ENCODE data around the gene IL12RB2.

DNA sequence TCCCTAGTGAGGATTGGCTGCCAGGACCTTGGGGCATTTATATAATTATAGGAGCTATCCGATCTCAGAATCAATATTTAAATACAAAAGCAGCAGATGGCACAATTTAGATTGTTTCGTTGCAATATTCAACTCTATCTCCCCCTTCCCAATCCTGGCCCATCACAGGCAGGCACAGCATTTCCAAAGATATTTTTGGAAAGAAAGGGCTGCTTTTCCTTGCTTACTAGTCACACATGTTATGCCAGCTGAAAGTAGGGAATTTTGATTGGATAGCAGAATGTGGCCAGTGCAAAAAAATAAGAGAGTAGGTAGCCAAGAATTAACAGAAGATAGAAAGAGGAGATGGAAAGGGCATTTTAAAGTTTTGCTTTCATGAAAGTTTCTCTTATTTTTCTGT is 37.9 kb downstream of the IL12RB2 start:
- no peak for TF ChIP-seq CTCF (conservative IDR thresholded peaks at IDR 0.05; ENCODE audit: low read depth in 2 of 2)
- no peak for TF ChIP-seq EZH2 (IDR thresholded peaks at IDR 0.05; ENCODE audit: low read depth, unreplicated experiment)
- TF ChIP-seq POLR2AphosphoS5 (IDR thresholded peaks at IDR 0.05; ENCODE audit: low read depth), result no peak
- TF ChIP-seq EZH2phosphoT487 (IDR thresholded peaks at IDR 0.05; ENCODE audit: unreplicated experiment), result no peak
- TF ChIP-seq CREB1 (CRISPR knock-in tag; IDR thresholded peaks at IDR 0.05; ENCODE audit: low read depth), result no peak
- TF ChIP-seq, protein P1, sequence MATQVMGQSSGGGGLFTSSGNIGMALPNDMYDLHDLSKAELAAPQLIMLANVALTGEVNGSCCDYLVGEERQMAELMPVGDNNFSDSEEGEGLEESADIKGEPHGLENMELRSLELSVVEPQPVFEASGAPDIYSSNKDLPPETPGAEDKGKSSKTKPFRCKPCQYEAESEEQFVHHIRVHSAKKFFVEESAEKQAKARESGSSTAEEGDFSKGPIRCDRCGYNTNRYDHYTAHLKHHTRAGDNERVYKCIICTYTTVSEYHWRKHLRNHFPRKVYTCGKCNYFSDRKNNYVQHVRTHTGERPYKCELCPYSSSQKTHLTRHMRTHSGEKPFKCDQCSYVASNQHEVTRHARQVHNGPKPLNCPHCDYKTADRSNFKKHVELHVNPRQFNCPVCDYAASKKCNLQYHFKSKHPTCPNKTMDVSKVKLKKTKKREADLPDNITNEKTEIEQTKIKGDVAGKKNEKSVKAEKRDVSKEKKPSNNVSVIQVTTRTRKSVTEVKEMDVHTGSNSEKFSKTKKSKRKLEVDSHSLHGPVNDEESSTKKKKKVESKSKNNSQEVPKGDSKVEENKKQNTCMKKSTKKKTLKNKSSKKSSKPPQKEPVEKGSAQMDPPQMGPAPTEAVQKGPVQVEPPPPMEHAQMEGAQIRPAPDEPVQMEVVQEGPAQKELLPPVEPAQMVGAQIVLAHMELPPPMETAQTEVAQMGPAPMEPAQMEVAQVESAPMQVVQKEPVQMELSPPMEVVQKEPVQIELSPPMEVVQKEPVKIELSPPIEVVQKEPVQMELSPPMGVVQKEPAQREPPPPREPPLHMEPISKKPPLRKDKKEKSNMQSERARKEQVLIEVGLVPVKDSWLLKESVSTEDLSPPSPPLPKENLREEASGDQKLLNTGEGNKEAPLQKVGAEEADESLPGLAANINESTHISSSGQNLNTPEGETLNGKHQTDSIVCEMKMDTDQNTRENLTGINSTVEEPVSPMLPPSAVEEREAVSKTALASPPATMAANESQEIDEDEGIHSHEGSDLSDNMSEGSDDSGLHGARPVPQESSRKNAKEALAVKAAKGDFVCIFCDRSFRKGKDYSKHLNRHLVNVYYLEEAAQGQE (IDR thresholded peaks at IDR 0.05; ENCODE audit: unreplicated experiment), result no peak
- TF ChIP-seq JUNB (IDR thresholded peaks at IDR 0.05; ENCODE audit: unreplicated experiment), result no peak
- TF ChIP-seq, protein P2, sequence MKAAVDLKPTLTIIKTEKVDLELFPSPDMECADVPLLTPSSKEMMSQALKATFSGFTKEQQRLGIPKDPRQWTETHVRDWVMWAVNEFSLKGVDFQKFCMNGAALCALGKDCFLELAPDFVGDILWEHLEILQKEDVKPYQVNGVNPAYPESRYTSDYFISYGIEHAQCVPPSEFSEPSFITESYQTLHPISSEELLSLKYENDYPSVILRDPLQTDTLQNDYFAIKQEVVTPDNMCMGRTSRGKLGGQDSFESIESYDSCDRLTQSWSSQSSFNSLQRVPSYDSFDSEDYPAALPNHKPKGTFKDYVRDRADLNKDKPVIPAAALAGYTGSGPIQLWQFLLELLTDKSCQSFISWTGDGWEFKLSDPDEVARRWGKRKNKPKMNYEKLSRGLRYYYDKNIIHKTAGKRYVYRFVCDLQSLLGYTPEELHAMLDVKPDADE (IDR thresholded peaks at IDR 0.05), result no peak
- no peak for TF ChIP-seq STAT1 (IDR thresholded peaks at IDR 0.05; ENCODE audit: unreplicated experiment)
- no peak for TF ChIP-seq ZNF331 (CRISPR knock-in tag; IDR thresholded peaks at IDR 0.05; ENCODE audit: low read depth)
- TF ChIP-seq, protein P3, sequence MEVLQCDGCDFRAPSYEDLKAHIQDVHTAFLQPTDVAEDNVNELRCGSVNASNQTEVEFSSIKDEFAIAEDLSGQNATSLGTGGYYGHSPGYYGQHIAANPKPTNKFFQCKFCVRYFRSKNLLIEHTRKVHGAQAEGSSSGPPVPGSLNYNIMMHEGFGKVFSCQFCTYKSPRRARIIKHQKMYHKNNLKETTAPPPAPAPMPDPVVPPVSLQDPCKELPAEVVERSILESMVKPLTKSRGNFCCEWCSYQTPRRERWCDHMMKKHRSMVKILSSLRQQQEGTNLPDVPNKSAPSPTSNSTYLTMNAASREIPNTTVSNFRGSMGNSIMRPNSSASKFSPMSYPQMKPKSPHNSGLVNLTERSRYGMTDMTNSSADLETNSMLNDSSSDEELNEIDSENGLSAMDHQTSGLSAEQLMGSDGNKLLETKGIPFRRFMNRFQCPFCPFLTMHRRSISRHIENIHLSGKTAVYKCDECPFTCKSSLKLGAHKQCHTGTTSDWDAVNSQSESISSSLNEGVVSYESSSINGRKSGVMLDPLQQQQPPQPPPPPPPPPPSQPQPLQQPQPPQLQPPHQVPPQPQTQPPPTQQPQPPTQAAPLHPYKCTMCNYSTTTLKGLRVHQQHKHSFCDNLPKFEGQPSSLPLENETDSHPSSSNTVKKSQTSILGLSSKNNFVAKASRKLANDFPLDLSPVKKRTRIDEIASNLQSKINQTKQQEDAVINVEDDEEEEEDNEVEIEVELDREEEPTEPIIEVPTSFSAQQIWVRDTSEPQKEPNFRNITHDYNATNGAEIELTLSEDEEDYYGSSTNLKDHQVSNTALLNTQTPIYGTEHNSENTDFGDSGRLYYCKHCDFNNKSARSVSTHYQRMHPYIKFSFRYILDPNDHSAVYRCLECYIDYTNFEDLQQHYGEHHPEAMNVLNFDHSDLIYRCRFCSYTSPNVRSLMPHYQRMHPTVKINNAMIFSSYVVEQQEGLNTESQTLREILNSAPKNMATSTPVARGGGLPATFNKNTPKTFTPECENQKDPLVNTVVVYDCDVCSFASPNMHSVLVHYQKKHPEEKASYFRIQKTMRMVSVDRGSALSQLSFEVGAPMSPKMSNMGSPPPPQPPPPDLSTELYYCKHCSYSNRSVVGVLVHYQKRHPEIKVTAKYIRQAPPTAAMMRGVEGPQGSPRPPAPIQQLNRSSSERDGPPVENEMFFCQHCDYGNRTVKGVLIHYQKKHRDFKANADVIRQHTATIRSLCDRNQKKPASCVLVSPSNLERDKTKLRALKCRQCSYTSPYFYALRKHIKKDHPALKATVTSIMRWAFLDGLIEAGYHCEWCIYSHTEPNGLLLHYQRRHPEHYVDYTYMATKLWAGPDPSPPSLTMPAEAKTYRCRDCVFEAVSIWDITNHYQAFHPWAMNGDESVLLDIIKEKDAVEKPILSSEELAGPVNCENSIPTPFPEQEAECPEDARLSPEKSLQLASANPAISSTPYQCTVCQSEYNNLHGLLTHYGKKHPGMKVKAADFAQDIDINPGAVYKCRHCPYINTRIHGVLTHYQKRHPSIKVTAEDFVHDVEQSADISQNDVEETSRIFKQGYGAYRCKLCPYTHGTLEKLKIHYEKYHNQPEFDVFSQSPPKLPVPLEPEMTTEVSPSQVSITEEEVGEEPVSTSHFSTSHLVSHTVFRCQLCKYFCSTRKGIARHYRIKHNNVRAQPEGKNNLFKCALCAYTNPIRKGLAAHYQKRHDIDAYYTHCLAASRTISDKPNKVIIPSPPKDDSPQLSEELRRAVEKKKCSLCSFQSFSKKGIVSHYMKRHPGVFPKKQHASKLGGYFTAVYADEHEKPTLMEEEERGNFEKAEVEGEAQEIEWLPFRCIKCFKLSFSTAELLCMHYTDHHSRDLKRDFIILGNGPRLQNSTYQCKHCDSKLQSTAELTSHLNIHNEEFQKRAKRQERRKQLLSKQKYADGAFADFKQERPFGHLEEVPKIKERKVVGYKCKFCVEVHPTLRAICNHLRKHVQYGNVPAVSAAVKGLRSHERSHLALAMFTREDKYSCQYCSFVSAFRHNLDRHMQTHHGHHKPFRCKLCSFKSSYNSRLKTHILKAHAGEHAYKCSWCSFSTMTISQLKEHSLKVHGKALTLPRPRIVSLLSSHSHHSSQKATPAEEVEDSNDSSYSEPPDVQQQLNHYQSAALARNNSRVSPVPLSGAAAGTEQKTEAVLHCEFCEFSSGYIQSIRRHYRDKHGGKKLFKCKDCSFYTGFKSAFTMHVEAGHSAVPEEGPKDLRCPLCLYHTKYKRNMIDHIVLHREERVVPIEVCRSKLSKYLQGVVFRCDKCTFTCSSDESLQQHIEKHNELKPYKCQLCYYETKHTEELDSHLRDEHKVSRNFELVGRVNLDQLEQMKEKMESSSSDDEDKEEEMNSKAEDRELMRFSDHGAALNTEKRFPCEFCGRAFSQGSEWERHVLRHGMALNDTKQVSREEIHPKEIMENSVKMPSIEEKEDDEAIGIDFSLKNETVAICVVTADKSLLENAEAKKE (CRISPR knock-in tag; IDR thresholded peaks at IDR 0.05), result no peak
- TF ChIP-seq NANOG (IDR thresholded peaks at IDR 0.05; ENCODE audit: borderline replicate concordance), result no peak
